Stimulated activated CD8-positive, alpha-beta memory T cell treated with anti-CD3 and anti-CD28 coated beads, Interleukin-2, amount 100 ng/mL, for 48 hours (primary cell): ENCODE results near the gene PAQR4.
A peak's percentile ranks its signal among the peaks of the same experiment; 100 is the strongest.

ENCODE experiments used
- DNase-seq, 2 donors: peaks; one replicate each; pipeline ENCODE4 v3.0.0-alpha.2; 2020; ENCODE audit warnings: low read depth in 2 of 2

The PAQR4 gene

DNA sequence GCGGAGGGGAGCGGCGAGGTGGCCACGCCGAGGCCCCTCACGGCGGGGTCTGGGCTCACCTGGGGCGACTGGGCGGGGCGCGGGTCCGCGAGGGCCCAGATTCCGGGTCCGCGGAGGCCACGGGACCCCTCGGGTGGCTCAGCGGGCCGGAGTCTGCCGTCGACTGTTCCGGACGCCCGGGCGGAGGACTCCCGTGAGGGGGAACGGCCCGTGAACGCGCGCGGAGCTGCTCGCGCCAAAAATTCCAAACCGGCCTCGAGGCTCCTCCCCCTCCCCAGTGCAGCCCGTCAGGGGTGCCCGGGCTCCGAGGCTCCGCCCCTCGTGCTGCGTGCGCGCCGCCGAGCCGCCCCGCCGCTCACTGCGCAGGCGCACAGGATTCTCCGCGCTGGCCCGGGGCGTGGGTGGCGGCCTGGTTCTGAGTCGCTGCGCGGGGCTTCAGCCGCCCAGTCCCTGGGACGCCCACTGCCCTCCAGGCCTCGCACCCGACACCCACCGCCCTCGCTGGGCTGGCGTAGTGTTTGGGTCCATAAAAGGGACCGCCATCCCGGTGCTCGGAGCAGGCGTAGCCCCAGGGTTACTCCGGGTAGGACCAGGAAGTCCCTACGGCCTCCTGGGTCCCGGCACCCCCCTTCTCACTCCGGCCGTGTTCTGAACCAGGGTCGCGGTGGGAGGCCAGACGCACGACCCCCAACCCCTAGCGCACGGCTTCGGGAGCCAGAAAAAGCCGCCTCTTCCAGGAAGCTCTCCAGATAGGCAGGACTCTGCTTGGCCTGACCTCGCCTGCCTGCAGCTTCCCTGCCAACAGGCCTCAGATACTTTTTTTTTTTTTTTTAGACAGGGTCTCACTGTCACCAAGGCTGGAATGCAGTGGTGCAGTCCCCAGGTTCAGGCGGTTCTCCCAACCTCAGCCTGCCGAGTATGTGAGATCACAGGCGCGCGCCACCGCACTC is 11.4 kb downstream of the PAQR4 start, which contains the start of gene PKMYT1:
TSS of gene PKMYT1 (minus strand) at position 220 of the 950 bp plus-strand sequence. CDS start 789 bp downstream, outside the sequence.
- peak; percentile 93 to 97 for DNase-seq

DNA sequence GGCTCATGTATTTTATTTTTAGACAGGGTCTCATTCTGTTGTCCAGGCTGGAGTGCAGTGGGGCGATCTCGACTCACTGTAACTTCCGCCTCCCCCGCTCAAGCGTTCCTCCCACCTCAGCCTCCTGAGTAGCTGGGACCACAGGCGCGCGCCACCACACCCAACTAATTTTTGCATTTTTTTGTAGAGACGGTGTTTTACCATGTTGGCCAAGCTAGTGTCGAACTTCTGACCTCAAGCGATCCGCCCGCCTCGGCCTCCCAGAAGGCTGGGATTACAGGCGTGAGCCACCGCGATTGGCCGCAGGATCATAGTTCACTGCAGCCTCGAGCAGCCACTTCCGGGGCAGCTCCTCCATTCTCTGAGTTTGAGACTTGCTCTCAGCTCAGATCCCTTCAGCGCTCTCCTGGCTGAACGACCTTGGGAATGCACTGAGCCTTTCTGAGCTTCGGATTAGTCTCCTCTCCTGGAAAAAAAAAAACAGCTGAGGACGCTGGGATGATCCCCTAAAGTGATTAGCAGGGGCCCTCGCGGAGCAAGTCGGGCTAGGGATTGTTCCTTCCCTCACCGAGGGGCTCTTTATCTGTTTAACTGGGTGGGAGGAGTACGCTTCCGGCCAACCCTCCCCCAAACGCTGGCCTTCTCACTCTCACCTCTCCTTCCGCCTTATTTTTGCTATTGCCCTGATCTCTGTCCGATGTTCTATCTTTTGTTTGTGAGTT is 12.2 kb downstream of the PAQR4 start:
- no peak for DNase-seq

DNA sequence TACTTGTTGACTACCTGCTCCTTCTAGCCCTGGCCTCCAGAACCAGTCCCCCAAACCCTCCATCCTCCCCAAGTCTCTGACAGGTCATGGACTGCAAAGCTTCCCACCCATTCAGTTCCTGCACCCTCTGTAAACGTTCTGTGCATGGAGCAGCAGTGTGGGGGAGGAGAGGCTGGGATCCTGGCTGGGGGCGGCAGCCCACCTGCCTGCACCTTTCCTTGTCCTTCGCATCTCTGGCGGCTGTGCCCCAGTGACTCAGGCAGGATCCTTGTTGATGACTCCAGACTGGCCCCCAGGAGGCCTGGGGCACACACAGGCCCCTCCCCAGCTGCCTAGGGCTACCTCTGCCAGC is 12.7 kb downstream of the PAQR4 start:
- no peak for DNase-seq

DNA sequence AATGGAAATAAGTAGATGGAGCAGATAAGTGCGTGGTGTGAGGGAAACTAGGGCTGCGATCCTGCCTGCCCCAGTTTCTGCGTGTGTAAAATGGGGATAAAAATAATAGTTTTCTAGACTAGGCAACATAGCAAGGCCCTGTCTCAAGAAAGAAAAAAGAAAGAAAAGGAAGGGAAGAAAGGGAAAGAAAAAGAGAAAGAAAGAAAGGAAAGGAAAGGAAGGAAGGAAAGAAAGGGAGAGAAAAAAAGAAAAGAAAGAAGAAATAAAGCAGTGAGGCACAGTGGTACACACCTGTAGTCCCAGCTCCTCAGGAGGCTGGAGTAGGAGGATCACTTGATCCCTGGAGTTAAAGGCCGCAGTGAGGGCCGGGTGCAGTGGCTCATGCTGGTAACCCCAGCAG is 13.3 kb downstream of the PAQR4 start:
- DNase-seq: no peak

- DNase-seq: peak; percentile 75 to 78
Measured at GRCh38 chr16:2983706-2984136, 14.6 kb downstream of the PAQR4 start.

GRCh38 chr16:2985462-2985861 is 16.3 kb downstream of the PAQR4 start:
- DNase-seq: no peak

DNA sequence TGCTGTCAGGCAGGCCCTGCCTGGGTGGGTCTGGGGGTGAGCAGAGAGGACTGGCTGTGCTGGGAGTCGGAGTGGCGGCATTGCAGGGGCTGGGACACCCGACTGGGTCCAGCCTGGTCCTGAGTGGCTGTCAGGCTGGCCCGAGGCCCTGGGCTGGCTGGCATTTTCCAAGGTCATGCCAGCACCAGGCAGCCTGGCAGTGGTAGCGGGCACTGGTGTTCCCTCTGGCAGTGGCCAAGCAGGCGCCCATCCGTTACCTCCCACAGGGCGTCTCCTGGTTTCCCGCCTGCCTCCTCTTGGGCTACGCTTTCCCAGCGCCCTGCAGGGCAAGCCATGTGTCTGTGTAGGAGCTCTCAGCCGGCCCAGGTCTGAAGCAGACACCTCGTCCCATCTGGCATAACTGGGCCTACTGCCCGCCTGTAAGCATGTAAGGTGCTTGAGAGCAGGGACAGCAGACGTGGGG is 16.8 kb downstream of the PAQR4 start:
- DNase-seq: no peak

GRCh38 chr16:2986623-2987188 is 17.6 kb downstream of the PAQR4 start:
- DNase-seq: no peak

GRCh38 chr16:2987286-2987685 is 18.1 kb downstream of the PAQR4 start:
- DNase-seq: no peak

DNA sequence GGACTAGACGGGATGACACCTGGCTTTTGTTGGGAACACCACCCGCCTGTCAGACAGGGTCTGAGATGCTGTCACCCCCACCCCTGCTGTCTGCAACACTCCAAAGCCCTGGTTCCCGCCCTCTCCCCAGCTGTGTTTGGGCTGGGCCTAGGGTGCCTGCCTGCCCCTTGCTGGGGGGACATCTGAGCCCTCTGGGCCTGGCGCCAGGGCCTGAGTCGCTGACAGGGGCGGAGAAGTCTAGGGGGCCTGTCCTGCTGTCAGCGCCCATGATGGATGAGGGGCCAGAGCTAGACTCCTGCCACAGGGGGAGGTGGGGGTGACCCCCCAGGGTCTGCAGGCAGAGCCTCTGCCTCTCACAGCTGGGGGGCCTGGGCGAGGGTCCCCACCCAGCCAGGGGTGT is 18.7 kb downstream of the PAQR4 start:
- no peak for DNase-seq

GRCh38 chr16:2988590-2989099 is 19.5 kb downstream of the PAQR4 start:
- DNase-seq: no peak

DNA sequence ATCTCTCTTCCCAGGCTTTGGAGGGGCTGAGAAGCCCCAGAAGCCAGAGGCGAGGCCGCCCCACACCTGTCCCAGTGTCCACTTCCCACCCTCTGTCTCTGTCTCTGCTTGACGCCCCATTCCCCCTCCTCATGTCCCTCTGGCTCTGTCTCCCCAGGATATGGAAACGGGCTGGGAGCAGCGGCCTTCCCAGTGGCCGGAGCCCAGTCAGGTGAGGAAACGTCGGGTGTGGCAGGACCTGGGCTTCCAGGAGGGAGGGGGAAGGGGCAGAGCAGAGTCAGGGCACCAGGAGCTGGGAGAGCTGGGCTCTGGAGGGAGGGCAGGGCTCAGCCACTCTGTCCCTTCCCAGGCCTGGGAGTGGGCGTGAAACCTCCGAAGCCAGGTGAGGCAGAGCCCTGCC is 21.7 kb downstream of the PAQR4 start:
- no peak for DNase-seq

DNA sequence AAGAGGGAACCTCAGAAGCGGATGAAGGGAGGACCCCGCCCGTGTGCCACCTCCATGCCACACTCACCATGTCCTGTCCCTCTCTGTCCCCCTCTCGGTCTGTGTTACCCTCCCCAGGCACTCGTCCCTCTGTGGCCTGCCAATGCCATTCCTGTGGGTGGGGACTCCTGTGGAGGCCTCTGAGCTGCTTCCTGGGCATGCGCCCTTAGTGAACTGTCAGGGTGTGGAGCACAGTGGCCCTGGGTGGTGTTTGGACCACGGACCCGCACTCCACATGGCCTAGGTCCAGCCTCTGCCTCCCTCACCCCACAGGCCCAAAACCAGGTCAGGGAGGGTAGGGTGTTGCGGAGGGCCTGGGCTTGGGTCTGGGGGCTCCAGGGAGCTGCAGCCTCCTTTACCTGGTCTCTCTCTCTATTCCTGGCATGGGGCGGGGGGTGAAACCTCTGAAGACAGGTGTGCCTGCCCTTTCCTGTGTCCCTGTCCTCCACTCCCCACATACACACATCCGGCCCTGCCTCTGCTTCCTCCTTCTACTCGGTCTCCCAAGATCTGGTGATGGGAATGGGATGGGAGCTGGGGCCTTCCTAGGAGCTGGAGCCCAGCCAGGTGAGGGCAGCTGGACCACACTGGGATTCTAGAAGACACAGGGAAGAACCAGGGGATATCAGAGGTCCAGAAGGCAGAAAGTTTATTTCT is 22.6 kb downstream of the PAQR4 start:
- DNase-seq: no peak

GRCh38 chr16:2992383-2993081 is 23.4 kb downstream of the PAQR4 start:
- no peak for DNase-seq

DNA sequence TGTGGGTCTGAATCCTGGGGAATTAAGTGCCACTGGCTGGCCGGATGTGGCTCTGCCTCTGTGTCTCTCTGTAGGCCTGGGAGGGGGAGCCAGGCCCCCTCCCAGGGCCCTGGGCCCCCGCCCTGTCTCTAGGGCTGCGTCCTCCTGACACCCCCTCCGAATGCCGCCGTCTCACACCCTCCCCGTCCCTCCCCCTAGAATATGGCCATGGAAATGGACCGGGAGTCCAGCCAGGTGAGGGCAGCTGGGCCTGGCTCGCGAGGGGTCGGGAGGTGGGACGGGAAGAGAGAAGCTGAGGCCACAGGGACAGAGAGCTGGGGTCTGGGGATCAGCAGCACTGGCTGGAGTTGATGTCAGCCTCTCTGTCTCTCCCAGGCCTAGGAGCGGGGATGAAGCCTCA is 27.1 kb downstream of the PAQR4 start:
- DNase-seq: no peak

- no peak for DNase-seq
Measured at GRCh38 chr16:2999929-3000328, 30.8 kb downstream of the PAQR4 start.

DNA sequence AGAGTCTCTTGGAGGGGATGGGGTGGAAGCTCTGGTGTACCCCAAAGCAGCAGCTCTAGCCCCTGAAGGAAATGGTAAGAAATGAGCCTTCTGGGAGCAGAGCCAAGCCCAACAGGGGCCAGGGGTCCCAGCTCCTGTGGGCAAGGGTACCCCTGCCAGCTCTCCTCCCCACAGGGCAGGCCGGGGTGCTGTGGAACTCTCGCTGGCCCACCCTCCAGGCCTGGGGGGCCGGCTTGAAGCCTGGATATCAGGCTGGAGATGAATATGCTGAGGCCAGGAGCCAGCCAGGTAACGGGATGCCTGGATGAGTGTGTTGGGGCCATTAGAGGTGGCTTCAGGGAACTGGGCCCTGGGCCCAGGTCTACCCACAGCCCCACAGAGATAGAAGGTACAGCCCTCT is 31.4 kb downstream of the PAQR4 start:
- DNase-seq: no peak

DNA sequence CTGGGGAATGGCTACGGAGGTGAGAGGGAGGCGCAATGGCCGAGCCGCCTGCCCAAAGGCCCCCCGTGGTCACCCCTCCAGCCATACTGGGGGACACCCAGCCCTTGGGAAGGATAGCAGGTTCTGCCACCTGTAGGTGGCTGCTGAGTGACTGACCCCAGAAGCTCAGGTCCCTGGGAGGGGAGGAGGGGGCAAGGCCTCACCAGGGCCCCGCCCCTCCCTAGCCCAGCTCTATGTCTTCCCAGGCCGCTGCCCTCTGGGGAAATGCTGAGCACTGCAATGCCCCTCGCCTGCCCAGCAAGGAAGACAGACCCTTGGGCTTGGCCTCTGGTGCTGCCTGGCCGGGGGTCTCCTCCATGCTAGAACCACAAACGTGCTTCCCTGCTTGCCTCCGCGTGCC is 32.2 kb downstream of the PAQR4 start:
- DNase-seq: no peak

DNA sequence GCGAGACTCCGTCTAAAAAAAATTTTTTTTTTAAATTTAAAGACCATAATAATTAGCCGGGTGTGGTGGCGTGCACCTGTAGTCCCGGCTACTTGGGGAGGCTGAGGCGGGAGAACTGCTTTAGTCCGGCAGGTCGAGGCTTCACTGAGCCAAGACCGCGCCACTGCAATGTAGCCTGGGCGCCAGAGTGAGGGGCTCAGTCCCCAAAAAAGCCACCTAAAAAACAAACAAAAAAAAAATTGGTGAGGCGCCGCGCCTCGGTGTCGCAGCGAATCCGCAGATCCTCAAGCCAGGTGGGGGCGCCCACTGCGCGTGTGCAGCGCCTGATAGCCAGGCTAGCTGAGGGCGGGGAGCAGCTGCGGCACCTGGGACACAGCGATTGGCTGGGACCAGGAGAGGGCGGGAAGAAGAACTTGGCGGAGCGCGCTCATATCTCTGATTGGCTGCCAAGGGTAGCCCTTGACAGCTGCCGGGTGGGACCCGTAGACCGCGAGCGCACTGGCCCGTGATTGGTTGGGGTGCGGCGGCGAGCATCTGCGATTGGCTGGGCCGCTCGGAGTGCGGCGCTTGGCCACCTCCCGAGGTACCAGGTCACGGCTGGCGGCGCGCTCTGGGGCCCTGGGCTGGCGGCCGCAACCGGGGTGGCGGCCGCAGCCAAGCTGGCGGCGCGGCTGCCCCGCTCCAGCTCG is 34.6 kb downstream of the PAQR4 start:
- peak; percentile 90 to 94 for DNase-seq

DNA sequence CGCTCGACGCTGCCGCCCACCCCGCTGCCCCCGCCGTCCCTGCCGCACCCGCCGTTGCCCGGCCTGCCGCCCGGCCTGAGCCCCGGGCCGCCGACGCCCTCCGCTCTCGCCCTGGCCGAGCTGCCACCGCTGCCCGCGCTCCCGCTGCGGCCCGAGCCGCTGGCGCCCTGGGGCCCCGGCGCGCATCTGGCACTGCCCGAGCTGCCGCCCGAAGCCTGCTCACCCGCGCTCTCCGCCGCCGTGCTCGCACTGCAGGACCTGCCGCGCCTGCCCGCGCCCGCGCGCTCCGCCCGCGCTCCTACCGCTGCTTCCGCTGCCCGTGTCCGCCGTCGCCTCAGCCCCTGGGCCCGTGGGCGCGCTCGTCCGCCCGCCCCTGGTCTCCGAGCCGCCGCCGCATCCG is 35.2 kb downstream of the PAQR4 start:
- no peak for DNase-seq
